AG08395 (cell line): ENCODE data around the gene LRRC71.

ENCODE experiments used
- DNase-seq: peaks from one replicate; pipeline ENCODE4 v3.0.0; 2012; ENCODE audit warnings: mixed read lengths, low spot score

The LRRC71 gene

DNA sequence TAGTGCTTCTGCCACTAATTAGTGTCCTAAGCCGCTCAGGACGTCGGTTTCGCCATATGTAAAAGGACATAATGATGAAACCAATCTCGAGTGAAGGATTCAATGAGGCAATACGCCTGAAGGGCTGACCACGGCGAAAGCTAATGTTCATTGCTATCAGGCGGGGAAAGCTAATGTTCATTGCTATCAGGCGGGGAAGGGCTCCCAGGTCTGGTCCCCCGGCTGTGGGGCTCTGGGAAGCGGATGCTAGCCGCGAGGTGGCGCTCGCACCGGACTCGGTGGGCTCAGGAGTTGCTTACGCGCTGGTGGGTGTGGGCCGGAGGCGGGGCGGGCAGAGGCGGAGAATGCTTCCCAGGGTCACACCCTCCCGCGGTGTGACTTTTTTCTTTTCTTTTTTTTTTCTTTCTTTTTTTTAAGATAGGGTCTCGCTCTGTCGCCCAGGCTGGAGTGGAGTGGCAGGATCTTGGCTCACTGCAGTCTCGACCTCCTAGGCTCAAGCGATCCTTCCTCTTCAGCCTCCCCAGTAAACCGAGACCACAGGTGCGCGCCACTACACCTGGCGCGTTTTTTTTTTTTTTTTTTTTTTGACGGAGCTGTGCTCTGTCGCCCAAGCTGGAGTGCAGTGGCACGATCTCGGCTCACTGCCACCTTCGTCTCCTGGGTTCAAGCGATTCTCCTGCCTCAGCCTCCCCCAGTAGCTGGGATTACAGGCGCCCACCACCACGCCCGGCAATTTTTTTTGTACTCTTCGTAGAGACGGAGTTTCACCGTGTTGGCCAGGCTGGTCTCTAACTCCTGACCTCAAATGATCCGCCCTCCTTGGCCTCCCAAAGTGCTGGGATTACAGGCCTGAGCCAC lies 28.0 kb upstream of the LRRC71 start:
- DNase-seq, result peak; percentile 89

DNA sequence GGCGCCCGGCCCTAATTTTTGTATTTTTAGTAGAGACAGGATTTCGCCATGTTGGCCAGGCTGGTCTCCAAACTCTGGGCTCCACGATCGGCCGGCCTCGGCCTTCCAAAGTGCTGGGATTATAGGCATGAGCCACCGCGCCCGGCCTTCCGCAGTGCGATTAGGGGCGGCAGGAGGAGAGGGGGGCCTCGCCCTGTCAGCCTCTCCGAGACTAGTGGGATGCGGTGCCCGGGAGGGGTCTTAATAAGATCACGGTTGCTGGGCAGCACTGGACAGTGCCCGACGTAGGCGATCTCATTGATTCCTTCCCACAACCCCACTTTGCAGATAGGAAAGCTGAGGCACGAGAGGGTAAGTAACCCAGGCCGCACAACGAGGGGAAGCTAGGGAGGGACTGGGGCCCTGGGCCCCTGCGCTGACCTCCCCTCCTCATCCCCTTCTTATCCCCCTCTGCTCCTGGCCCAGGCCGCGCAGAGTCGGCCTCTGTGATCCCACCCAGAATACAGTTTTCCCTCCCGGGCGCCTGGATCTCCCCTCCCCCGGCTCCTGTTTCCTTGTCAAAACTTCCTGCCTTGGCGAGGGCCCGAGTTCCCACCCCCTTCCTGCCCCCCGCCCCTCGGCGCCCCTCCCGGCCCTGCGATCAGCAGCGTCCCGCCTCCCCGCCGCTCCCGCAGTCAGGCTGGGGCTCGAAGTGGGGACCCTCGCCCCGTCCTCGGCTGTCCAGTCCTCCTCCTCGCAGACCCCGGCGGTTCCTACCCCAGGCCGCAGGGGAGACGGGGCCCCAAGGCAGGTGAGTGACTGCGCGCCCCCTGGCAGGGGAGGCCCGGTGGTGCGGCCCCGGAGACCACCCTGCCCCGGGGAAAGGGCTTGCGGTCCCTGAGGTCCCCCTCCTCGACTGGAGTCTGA lies 27.1 kb upstream of the LRRC71 start, which contains the start of gene PEAR1:
PEAR1 (plus strand) TSS at position 671 of the 906 bp plus-strand sequence. CDS start 10,209 bp downstream, outside the sequence.
- no peak for DNase-seq

DNA sequence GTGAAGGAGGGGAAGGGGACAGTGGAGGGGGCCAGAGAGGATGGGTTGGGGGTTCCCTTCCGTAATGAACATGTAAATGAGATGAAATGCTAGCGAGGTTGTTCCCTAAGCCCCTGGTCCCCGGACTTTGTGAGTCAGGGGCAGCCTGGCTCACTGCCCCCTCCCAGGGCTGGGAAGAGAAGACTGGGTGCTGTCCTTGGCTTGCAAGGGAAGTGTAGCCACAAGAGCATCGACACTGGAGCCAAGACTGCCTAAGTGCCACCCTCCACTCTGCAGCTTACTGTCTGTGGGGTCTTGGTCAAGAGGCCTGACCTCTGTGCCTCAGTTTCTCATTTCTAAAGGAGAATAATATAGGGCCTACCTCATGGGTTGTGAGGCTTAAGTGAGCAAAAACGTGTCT lies 26.4 kb upstream of the LRRC71 start:
- no peak for DNase-seq

DNA sequence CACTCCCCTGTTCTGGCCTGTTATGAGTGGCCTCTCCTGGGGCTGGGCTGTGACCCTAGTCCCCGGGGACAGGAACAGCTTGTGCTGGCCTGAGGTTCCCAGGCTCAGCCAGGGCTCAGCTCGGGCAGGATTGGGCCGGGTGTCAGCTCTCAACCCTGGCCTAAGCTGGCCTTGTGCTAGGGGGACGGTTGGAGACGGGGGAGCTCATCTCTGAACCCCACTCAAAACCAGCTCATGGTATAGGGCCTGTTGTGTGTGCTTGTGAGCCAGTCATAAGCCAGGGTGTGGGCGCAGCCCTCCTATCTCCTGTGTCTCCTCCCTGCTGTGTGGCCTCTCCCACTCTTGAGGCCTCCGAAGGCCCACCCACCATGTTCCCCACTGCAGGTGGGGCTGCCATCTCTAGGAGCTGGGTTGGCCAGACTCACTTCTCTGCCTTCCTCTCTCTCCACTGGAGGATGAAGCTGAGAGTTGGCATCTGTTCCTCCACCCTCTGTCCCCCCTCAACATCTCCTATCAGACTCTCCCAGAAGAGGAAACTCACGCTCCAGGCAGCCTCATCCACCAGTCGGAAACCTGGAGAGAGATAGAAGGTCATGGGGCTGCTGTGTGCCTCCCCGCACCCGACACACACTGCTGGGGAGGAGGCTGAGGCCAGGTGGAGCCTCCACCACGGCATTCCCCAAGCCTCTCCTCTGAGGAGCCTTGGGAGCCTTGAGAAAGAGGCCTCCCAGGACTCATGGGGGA lies 25.5 kb upstream of the LRRC71 start:
- no peak for DNase-seq

DNA sequence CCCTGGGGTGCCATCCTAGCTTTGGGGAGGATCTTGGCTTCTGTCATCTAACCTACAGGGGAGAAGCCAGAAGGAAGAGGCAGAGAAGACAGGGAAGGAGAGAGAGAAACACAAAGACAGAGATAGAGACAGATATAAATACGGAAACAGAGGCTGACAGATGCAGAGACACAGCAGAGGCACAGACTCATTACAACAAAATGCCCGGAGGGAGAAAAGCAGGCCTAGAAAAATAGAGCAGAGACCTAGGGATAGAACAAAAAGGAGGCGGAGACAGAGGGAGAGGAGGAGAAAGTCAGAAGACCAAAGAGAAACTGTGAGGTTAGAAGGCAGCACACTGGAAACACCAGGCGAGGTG lies 25.0 kb upstream of the LRRC71 start:
- DNase-seq, result no peak

DNA sequence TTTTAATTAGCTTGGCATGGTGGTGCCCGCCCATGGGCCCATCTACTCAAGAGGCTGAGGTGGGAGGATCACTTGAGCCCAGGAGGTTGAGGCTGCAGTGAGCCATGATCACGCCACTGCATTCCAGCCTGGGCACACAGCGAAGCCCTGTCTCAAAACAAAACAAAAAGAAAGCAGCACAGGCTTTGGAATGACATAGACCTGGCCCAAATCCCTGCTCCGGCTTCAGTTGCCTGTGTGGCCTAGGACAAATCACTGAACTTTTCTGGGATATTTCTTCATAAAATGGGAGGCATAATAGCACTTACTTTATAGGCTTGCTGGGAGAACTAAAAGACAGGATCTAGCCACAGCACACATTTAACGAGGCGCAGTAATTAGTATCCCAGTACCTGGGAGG lies 24.5 kb upstream of the LRRC71 start:
- no peak for DNase-seq

DNA sequence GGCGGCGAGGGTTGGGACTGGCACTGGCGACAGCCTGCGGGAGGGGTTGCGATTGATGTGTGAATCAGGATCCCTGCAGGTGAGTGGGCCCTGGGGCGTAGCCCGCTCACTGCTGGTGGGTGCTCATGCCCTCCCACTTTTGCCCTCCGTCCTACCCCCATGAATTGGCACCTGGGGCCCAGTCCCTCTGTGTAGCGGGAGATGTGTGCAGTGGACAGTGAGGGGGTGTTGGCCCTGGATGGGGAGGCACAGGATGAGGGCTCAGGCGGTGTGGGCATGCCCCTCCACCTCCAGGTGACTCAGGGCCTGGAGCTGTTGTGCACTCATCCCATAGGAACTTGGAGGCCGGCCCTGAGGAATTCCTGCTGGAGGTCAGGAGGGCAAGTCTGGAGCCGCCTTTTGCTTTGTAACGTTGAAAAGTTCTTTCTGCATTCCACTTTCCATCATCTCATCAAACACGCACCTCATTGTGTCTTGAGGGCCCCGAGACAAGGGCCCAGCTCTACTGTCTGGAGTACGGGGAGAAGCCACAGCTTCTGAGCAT lies 23.9 kb upstream of the LRRC71 start:
- DNase-seq, result peak; percentile 96

DNA sequence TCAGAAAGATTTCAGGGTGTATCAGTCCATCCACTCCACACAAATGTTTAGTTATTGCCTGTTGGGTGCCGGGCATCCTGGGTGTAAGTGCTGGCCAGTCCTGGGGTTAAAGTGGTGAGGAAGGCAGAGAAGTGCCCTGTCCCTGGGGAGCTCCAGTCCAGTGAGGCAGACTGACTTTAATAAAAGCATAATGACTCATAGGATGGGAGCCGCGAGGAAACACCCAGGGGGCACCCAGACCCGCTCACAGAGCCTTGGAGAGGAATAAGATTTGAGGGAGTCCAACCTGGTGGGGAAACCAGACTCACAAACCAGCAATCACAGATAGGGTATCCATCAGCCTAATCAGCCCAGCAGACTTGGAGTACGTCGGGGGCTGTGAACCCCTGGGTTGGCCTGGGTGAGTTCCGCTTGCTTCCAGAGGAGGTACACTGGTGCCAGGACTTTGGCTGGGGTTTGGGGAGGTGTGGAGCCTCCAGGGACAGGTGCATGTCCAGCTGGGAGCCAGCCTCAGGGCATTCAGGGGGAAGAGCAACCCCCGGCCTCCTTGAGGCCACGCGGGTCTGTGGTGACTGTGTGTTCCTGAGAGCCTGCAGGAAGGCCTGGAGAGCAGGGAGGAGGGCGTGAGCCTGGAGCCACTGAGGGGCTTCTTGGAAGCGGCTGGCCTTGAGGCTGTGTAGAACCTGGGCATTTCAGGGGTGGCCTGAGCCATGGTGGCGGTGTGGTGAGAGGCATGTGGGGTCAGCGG lies 23.2 kb upstream of the LRRC71 start:
- DNase-seq, result peak; percentile 66

DNA sequence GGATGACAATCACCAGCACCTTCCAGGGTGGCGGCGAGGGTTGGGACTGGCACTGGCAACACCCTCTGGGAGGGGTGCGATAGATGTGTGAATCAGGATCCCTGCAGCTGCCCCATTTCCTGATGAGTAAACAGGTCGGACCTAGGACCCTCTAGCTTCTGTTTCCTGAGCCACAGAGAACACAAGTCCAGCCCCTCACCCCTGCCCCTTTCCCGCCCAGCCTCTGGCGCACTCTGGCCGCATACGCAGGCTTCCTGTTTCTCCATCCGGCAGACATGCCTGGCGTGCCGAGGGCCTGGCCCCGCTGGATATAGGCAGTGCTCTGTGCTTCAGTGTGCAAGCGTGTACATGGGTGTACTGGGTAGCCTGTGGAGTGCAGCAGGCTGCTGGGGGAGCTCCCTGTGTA lies 22.3 kb upstream of the LRRC71 start:
- no peak for DNase-seq

DNA sequence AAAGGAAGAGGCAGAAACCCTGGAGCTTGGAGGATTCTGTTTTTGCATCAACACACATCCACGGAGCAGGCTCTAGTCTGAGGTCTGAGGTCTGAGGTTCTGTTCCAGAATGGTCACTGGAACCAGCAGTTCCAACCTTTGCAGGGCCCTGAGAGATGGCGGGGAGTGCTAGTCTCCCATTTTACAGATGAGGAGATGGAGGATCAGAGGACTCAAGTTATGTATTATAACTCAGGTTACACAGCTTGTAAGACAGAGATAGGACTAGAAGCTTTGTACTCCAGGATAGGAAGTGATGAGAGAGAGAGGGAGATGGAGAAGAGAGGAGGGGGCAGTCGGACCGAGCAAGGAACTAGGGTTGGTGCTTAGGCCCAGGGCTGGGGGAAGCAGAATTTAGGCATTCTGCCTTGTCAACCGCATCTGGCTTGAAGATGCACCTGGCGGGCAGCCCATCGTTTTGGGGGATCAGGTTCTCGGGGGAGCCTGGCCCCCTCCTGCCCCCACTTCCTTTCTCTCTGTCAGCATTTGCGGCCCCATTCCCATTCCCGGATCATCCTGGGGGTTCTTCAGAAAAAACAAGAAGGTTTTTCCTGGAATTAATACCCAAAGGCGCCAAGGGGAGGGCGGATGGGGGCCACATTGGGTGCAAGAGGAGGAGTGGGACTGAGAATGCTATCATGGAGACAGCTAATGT lies 21.3 kb upstream of the LRRC71 start:
- DNase-seq, result no peak

DNA sequence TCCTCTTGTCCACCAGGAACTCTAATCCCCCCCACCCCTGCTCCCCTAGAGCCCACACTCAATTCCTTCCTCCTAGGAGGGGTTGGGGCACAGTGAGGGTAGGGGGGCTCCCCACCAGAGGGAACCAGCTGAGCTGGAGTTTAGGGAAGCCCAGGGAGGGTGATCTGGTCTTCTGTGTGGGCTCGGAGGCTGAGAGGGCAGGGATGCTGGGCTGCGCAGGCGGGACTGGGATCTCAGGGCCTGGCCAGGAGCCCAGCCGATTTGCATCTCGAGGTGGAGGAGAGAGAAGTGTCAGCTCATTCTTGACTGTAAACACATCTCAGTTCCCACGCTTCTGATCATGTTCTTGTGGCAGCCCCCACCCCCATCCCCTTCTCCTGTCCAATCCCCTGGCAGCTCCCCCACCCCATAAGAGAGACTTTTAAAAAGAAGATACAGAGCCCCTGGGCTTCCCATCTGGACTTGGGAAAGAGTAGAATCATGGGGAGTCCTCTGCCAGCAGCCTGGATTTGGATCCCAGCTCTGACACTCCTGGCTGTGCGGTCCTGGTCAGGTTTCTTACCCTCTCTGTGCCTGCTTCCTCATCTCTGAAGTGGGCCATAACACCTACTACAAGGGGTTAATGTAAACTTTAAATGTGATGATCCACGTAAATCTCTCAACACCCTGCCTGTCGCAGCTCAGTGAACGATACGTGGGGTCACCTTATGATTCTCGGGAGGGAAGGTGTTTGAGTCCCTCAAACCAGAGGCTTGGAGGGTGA lies 20.3 kb upstream of the LRRC71 start:
- no peak for DNase-seq

DNA sequence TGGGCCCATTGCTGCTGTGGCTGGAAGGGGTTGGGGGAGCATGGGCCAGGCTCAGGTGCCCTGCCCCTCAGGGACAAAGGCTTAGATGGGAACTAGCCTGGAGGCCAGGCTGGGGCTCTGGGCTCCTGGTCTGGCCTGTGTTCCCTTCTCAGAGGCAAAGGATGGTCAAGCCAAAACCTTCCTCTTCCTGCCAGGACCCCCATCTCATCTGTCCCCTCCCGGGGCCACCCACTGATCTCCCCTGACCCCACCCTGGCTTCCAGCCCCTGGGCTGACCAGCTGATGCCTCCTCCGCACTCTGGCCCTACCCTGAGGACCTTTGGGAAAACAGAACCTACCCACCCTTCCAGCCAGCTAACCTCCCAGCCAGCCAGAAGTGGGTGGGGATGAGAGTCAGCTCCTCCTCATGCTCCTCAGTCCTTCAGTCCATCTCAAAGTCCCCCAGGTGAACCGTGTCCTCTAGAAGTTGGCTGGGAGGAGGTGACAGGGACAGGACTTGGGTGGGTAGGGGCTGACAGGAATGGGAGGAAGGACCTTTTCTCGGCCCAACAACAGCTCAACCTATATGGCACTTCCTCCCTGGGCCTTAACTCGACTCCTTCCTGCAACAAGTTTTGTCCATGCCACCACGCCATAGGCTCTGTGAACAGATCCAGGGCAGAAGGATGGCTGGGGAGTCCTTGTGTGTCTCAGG lies 19.4 kb upstream of the LRRC71 start:
- no peak for DNase-seq

DNA sequence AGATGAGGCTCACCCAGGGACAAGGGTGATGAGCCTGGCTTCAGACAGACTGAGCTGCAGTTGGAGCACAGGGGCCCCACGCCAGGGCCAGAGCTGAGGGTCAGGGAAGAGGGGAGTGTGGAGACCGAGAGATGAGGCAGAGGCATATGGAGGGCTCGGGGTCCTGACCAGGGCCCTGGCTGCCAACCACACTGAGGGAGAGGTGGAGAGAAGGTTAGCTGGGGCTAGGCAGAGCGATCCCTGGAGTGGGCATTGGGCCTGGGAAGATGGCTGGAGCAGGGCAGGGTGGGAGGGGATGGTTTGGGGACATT lies 18.9 kb upstream of the LRRC71 start:
- no peak for DNase-seq

DNA sequence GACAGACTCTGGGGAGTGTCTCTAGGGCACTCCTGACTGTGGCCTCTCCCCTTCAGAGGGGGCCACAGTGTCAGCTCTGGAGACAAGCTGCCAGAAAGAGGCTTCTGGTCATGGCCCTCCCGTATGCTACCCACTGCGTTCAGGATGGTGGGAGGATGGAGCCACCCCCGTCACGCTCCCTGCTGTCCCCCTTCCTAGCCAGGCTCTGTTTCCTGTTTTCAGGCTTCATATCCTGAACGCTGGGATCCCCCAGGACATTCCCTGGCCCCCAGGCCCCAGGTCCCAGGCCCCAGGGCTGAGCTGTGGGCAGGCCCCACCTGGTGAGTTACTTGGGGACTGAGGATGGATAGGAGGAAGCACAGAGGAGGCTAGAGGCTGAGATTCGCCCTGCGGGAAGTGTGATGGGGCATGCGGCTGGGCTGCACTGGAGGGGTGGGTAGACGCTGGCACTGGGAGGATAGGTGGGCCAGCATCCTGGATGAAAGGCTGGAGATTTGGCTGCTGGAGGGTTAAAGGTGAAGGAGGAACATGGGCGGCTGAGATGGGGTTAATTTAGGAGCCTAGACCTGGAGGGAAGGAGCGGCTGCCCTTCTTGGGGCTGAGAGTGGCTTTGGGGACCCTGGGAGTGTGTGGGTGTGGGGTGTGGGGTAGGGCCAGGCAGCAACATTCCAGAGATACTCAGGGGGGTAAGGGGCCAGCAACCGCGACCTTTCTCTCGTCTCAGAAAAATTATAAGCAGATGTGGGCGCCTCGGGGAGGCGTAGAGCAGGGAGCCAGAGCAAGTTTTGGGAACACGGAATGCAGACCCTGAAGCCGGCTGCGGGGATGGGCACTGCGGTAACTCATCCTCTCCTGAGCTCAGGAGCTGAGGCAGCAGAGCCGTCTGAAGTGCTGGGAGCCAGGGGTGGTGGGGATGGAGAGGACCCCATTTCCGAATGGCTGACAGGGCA lies 18.2 kb upstream of the LRRC71 start:
- DNase-seq, result no peak

DNA sequence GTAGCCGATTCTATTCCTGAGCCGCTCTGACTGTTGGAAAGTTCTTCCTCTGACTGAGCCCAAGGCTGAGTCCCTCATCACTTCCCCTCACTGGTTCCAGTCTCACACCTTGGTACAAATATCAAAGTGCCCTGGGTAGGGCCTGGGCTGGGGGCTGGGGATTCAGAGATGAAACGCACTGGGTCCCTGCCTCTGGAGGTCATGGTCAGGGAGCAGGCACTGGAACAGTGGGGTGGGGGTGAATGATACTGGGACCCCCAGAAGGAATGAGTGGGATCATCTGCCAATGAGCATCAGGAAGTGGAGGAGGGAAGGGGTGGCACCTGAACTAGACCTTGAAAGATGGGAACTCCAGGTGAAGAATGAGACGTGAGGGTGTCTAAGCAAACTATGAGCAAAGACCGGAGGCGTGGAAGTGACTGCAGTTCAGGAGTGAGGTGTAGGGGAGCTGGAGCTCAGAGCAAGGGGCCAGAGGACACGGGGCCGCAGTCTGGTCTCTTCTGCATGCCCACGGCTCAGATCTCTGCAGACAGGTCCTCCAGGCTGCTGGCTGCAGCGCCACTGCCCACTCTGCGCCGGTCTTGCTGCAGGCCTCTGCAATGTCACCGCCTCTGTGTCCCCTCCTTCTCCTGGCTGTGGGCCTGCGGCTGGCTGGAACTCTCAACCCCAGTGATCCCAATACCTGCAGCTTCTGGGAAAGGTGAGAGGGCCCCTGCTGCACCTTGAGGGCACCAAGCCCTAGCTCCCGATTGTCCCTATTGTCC lies 16.9 kb upstream of the LRRC71 start:
- DNase-seq, result no peak

DNA sequence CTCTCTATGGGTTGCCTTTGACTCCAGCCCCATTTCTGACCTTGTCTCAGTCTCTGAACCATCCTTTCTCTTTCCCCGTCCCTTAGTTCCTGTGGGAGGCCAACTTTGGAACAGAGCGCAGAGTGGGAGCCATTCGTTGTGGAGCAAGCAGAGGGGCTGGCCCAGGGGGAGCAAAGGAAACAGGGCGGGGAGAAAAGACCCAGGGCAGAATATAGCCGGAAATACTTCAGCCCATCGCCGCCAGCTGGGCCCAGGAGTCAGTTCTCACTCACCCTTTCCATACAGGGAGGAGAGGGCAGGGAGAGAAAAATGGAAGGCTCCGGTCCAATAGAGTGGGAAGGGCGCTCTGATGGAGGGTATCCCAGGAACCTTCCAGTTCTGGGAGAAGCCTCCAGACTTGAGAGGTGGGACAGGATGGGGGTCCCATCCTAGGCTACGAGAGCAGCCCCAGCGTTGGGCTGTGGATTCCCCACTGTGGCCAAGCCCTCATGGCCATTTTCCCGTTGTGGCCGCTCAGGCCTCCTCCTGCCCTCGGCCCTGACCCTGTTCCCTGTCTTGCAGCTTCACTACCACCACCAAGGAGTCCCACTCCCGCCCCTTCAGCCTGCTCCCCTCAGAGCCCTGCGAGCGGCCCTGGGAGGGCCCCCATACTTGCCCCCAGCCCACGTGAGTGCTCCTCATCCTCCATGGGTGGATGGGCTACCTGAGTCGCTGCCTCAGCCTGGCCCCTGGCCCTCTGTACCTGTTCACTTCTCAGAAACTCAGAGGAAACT lies 16.1 kb upstream of the LRRC71 start:
- DNase-seq, result no peak

DNA sequence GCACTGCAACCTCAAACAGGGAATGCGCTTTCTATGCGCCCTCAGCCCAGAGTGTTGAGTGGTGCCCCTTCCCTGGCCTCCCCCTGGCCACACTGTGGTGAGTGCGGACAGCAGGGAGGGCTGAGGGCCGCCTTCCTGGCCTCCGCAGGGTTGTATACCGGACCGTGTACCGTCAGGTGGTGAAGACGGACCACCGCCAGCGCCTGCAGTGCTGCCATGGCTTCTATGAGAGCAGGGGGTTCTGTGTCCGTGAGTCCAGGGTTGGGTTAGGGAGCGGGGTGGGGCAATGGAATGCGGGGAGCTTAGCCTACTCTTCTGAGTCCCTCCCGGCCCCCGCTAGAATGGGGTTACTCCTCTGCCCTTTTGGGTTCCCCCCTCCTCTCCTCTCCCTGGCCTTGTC lies 15.3 kb upstream of the LRRC71 start:
- no peak for DNase-seq
